Measurements from ENCODE around the gene ARRB1.

Gene ARRB1

GRCh38 chr11:75287579-75287978 is 63.9 kb downstream of the ARRB1 start:
- TF ChIP-seq CTCF (IDR thresholded peaks at IDR 0.05), result no peak

- TF ChIP-seq CTCF (IDR thresholded peaks at IDR 0.05), result no peak
These were observed 64.5 kb downstream of the ARRB1 start for GRCh38 chr11:75286826-75287465.

GRCh38 chr11:75285776-75286360 is 65.6 kb downstream of the ARRB1 start:
- no peak for TF ChIP-seq CTCF (IDR thresholded peaks at IDR 0.05)

GRCh38 chr11:75283391-75283931 is 68.0 kb downstream of the ARRB1 start:
- no peak for TF ChIP-seq CTCF (IDR thresholded peaks at IDR 0.05)

- TF ChIP-seq CTCF (IDR thresholded peaks at IDR 0.05), result no peak
These were observed 69.9 kb downstream of the ARRB1 start for GRCh38 chr11:75281469-75282095.

- TF ChIP-seq CTCF (IDR thresholded peaks at IDR 0.05), result no peak
These were observed 70.5 kb downstream of the ARRB1 start for GRCh38 chr11:75280770-75281468.

- peak; percentile 94 for TF ChIP-seq CTCF (IDR thresholded peaks at IDR 0.05)
These were observed 71.2 kb downstream of the ARRB1 start for GRCh38 chr11:75280227-75280701.

Data from LNCAP (cell line).